ENCODE data around the gene TMEM203. TPM values are rescaled to one million over a fixed set of nuclear protein-coding genes. Genes with fewer than 3 reads are reported as not detected.

TMEM203 gene
- total RNA-seq, 2 donors from 2014 or later = 34.0 to 39.5 TPM

DNA sequence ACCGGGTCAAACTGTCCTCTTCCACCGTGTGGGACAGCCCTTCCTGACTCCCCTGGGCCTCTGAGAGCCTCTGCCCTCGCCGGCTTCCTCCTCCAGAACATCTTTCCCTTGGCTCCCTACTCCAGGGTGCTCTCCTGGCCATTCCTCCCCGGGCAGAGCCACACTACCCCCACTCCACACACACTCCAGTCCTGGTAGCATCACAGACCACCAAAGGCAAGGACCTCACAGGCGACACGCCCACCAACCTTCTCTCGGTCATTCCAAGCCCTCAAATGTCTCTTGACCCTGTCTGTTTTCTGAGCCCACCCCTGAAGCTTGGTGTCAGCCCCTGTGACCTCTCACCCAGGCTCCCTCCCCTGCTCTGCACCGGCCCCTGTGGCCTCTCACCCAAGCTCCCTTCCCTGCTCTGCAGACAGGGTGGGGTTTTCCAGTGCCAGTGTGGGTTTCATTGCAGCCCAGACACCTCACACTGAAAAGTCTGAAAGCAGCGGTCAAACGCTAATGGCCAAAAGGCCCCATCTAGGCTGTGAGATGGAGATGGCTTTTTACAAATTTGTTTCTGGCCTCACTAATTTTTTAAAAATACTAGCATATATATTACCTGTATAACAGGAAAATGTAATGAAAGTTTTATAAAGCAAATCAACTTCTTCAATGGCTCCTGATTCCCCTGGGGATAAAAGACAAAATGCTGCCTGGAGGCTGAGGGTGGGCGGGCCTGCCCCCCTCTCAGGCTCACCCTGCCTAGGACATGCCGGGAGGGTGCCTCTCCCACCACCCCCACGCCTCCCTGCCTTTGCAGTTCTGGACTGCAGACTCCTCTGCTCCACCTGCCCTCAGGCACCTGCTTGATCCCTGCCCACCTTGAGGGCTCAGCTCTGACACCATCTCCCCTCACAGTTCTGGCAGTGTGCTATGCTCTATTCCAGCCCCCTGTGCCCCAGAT is 46.1 kb downstream of the TMEM203 start:
- H3K27ac ChIP-seq (ENCODE audit: low read depth, low read length) = no peak overlapping the region
- Mint-ChIP-seq H3K9me3 (no peaks in the 10 kb centered on the region), H3K4me1 (no peaks in the 10 kb centered on the region), H3K36me3 (ENCODE audit: low read depth) (no peaks in the 10 kb centered on the region), H3K27ac (no peak overlapping the region), H3K4me3 (no peak overlapping the region), H3K27me3 (ENCODE audit: insufficient read depth) (peaks cover 94% of the 10 kb centered on the region)
- H3K36me3 ChIP-seq (ENCODE audit: control insufficient read depth, insufficient read depth, low read length) = no peaks in the 10 kb centered on the region
- H3K9me3 ChIP-seq (ENCODE audit: control insufficient read depth, low read length) = no peaks in the 10 kb centered on the region
- 28 to 57% methylated on average over 7 to 14 of the region's 14 CpGs for WGBS, 2 experiments (ENCODE audit: insufficient coverage in 1 of 2, insufficient read length in 1 of 2)
- DNase-seq = no peak
- TF ChIP-seq, protein P1, sequence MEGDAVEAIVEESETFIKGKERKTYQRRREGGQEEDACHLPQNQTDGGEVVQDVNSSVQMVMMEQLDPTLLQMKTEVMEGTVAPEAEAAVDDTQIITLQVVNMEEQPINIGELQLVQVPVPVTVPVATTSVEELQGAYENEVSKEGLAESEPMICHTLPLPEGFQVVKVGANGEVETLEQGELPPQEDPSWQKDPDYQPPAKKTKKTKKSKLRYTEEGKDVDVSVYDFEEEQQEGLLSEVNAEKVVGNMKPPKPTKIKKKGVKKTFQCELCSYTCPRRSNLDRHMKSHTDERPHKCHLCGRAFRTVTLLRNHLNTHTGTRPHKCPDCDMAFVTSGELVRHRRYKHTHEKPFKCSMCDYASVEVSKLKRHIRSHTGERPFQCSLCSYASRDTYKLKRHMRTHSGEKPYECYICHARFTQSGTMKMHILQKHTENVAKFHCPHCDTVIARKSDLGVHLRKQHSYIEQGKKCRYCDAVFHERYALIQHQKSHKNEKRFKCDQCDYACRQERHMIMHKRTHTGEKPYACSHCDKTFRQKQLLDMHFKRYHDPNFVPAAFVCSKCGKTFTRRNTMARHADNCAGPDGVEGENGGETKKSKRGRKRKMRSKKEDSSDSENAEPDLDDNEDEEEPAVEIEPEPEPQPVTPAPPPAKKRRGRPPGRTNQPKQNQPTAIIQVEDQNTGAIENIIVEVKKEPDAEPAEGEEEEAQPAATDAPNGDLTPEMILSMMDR (conservative IDR thresholded peaks at IDR 0.05) = no peak
- H3K27me3 ChIP-seq (ENCODE audit: control insufficient read depth, insufficient read depth, low read length, poor library complexity, severe bottlenecking) = peaks cover 95% of the 10 kb centered on the region
- H3K9ac ChIP-seq (ENCODE audit: extremely low read depth, low read length, poor library complexity, severe bottlenecking) = no peak overlapping the region
- H3K4me3 ChIP-seq (ENCODE audit: low read length) = no peak overlapping the region
- H3K4me1 ChIP-seq (ENCODE audit: control insufficient read depth, insufficient read depth, low read length) = no peaks in the 10 kb centered on the region

GRCh38 chr9:137158625-137159024 is 46.8 kb downstream of the TMEM203 start:
- Mint-ChIP-seq H3K4me3 (no peak overlapping the region), H3K4me1 (no peaks in the 10 kb centered on the region), H3K9me3 (no peaks in the 10 kb centered on the region), H3K36me3 (ENCODE audit: low read depth) (no peaks in the 10 kb centered on the region), H3K27ac (no peak overlapping the region), H3K27me3 (ENCODE audit: insufficient read depth) (peaks cover 89% of the 10 kb centered on the region)
- TF ChIP-seq, protein P1 (conservative IDR thresholded peaks at IDR 0.05) = no peak
- H3K27ac ChIP-seq (ENCODE audit: low read depth, low read length) = no peak overlapping the region
- WGBS, 2 experiments (ENCODE audit: insufficient coverage in 1 of 2, insufficient read length in 1 of 2) = 40 to 62% methylated on average over 1 to 4 of the region's 4 CpGs
- H3K27me3 ChIP-seq (ENCODE audit: control insufficient read depth, insufficient read depth, low read length, poor library complexity, severe bottlenecking) = peaks cover 88% of the 10 kb centered on the region
- H3K9me3 ChIP-seq (ENCODE audit: control insufficient read depth, low read length) = no peaks in the 10 kb centered on the region
- no peak overlapping the region for H3K4me3 ChIP-seq (ENCODE audit: low read length)
- no peaks in the 10 kb centered on the region for H3K4me1 ChIP-seq (ENCODE audit: control insufficient read depth, insufficient read depth, low read length)
- no peak overlapping the region for H3K9ac ChIP-seq (ENCODE audit: extremely low read depth, low read length, poor library complexity, severe bottlenecking)
- H3K36me3 ChIP-seq (ENCODE audit: control insufficient read depth, insufficient read depth, low read length) = no peaks in the 10 kb centered on the region
- no peak for DNase-seq

- Histone ChIP-seq H3K27ac (ENCODE audit: low read depth, low read length) (no peak overlapping the region), H3K4me1 (ENCODE audit: control insufficient read depth, insufficient read depth, low read length) (no peaks in the 10 kb centered on the region), H3K36me3 (ENCODE audit: control insufficient read depth, insufficient read depth, low read length) (no peaks in the 10 kb centered on the region), H3K9me3 (ENCODE audit: control insufficient read depth, low read length) (no peaks in the 10 kb centered on the region), H3K9ac (ENCODE audit: extremely low read depth, low read length, poor library complexity, severe bottlenecking) (no peak overlapping the region), H3K27me3 (ENCODE audit: control insufficient read depth, insufficient read depth, low read length, poor library complexity, severe bottlenecking) (peaks cover 79% of the 10 kb centered on the region), H3K4me3 (ENCODE audit: low read length) (no peak overlapping the region)
- Mint-ChIP-seq H3K36me3 (ENCODE audit: low read depth) (no peaks in the 10 kb centered on the region), H3K27me3 (ENCODE audit: insufficient read depth) (peaks cover 81% of the 10 kb centered on the region), H3K4me3 (no peak overlapping the region), H3K4me1 (no peaks in the 10 kb centered on the region), H3K9me3 (no peaks in the 10 kb centered on the region), H3K27ac (no peak overlapping the region)
- DNase-seq = no peak
- 67 to 76% methylated on average over 17 to 19 of the region's 19 CpGs for WGBS, 2 experiments (ENCODE audit: insufficient coverage in 1 of 2, insufficient read length in 1 of 2)
- TF ChIP-seq, protein P1 (conservative IDR thresholded peaks at IDR 0.05) = no peak
Measured at GRCh38 chr9:137157618-137158415, 47.6 kb downstream of the TMEM203 start.
